ENCODE results near the gene TRIP13.

DNA sequence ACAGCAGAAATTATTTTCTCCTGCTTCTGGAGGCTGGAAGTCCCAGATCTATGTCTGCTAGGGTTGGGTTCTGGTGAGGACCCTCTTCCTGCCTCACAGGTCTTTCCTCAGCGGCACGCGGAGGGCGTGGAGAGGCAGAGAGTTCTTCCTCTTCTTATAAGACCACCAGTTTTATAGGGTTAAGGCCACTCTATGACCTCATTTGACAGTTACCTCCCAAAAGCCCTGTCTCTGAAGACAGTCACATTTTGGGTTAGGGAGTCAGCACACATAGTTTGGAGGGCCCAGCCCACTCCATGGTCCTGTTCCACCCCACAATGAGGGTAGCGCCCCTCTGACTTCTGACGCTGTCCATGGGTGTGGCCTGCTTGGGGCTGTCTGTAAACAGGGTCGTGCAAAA is 46.7 kb downstream of the TRIP13 start:
- TF ChIP-seq, protein P1, sequence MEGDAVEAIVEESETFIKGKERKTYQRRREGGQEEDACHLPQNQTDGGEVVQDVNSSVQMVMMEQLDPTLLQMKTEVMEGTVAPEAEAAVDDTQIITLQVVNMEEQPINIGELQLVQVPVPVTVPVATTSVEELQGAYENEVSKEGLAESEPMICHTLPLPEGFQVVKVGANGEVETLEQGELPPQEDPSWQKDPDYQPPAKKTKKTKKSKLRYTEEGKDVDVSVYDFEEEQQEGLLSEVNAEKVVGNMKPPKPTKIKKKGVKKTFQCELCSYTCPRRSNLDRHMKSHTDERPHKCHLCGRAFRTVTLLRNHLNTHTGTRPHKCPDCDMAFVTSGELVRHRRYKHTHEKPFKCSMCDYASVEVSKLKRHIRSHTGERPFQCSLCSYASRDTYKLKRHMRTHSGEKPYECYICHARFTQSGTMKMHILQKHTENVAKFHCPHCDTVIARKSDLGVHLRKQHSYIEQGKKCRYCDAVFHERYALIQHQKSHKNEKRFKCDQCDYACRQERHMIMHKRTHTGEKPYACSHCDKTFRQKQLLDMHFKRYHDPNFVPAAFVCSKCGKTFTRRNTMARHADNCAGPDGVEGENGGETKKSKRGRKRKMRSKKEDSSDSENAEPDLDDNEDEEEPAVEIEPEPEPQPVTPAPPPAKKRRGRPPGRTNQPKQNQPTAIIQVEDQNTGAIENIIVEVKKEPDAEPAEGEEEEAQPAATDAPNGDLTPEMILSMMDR (IDR thresholded peaks at IDR 0.05; ENCODE audit: low read length): no peak
- TF ChIP-seq EZH2phosphoT487 (IDR thresholded peaks at IDR 0.05; ENCODE audit: low read length): no peak

All from MM.1S (cell line).